IPS DF 4.7 (cell line): ENCODE data around the gene CDHR3.

ENCODE experiments used
- DNase-seq: peaks from one replicate; pipeline ENCODE4 v3.0.0-alpha.2; 2013; ENCODE audit warnings: low spot score; ENCODE audit errors: extremely low read depth

Gene CDHR3

DNA sequence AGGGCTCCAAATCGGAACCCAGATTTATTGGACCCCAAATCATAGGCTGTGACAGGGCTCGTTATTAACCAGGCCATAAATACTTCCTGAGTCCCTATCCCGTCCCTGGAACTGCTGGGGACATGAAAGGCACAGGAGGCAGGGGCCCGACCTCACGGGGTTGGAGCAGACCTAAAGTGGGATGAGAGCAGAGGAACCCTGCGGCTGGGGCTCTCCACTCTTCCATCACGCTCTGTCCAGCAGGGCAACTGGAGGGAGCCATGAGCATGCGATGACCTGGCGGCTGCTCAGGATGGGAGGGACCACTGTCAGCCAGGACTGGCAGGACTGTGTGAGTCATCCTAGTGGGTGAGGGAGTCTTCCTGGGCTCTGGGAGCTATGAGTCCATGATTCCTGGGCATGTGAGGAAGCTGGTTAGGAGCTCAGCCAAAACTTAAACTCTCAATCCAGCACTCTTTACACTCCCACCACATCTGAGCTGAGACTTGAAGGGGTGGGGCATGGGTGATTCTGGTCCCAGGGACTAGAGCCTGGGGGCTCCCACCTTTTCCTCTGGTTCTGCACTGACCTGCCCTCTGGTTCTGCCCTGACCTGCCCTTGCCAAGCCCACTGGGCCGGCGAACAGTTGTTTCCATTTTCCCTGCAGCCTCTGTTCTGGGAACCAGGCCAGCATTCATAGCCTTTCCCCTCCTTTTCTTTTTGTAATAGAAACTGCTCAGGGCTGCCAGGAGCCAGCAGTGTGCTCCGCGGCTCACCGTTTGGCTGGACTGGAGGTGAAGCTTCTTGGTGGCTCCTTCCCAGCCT is 101.9 kb downstream of the CDHR3 start:
- DNase-seq = no peak

DNA sequence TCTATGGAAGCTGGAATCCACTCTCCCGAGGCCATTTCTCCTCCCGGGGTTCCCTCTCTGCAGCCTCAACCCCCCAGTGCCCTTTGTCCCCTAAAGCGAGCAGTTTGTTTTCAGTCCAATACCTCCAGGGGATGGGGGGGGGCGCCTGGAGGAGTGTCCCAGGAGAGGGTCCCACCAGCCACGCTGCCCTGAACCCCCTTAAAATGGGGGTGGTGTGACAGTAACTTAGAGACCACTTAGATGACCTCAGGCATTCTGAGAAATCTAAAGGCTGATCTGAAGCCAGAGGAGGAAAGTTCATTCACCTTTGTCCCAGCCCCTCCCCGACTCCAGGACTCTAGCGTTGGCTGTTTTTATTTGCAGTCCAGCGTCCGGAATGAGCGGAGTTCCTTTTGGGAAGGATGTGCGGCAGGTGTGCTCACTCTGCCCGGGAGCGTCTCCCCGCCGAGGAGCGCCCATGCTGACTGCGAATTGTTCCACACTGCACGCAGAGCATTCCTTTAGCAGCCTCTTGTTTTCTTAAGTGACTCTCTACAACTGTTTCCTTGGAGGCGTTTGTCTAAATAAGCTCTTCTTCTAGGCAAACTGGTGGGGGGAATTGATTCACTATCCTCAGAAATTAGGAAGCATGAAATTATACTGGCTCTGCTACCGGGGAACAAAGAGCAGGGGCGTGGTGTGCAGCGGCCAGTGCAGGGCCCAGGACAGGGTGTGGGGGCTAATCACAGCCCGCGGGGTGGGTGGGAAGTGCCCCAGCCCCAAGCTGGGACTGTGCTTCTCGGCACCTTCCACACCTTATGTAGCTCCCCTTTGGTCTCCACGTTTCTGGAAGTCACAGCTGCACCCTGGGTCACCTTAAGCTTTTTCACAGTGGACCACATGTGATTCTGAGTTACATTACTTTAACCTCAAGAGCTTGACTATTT is 102.8 kb downstream of the CDHR3 start:
- no peak for DNase-seq

DNA sequence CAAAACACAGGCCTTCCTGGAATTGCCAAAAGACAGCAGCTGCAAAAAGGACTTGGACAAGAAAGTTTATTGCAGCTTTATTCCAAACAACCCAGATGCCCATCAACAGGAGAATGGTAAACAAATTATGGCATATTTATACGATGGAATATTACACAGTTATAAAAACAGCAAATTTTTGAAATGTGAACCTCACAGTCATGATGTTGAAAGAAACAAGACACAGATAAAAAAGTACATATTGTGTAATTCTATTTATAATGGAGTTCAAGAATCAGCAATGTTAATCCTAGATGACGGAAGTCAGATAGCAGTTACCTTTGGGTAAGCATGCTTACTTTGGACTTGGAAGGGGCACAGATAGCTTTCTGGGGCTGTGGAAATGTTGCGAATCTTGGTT is 104.6 kb downstream of the CDHR3 start:
- DNase-seq = no peak

DNA sequence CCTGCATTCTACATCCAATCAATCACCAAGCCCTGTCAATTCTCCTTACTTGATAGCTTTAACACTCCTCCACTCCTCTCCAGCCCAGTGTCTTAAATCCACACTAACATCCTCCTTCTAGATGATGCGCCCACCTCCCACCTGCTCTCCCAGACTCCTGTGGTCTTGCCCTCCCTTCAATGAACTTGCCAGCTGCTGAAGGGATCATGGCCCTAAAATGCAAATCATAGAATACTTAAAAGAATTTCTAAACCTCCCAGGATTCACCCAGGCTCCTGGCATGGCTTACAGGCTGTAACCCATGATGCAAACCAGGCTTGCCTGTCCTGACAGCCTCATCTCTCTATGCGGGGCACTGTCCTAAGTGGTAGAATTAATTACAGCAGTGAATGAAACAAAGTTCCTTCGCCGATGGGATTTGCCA is 105.5 kb downstream of the CDHR3 start:
- DNase-seq = no peak

DNA sequence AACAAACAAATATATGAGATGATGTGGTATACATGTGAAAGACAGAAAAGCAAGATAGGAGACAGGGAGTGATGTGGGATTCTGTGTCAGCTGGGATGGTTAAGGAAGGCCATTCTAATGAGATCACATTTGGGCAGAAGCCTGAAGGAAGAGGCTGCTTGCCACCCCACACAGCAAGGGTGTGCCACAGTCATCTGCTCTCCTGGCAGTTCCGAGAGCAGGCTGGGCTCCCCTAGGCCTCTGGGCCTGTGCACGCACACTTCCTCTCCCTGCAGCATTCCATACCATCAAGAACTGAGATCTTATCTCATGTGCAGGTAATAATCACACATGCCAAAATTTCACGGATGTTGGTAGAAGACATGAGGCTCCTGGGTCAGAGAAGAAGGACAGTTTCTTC is 105.9 kb downstream of the CDHR3 start:
- no peak for DNase-seq

DNA sequence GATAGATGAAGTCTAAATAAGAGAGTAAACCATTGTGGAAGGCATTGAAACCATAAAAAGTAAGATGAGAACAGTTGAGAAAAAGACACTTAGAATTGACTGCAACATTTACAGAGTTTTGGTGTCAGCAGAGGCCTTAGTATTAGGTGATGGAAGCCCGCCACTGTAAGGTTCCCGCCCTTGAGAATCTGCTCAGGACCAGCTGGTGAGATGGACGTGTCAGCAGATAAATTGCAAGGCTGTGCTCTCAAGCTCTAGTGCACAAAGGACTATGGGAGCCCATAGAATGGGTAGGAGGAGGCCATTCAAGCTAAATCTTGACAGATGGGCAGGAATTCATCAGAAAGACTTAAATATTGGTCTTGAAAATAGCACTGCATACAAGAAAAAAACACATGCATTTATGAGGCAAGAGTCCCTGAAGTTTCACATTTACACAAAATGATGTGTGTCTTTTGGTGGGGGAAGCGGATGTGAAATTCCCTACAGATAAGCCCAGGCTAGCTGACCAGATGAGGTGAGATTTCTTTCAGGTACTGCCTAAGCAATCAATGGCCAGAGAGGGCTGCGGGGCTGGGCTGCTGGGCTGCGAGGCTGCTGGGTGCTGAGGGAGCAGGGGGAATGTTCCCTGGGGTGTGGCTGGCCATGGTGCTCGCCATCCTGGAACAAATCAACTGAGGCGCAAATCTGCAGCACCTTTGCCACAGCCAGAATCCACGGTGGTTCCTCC is 106.6 kb downstream of the CDHR3 start:
- DNase-seq = no peak

DNA sequence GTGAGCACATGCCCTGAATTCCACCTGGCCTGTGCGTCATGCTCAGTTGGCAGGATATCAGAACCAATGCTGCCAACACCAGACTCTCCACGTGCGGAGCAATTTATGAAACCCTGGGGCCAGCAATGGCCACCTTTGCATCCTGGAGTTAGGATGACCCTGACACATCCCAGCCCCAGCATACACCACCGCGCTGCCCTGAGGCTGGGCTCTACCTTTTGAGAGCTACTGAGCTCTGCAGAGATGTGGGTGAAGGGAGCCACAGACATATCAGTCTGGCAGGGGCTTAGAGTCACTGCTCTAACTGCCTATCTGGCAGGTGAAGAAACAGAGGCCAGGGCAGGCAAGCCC is 107.1 kb downstream of the CDHR3 start:
- no peak for DNase-seq

DNA sequence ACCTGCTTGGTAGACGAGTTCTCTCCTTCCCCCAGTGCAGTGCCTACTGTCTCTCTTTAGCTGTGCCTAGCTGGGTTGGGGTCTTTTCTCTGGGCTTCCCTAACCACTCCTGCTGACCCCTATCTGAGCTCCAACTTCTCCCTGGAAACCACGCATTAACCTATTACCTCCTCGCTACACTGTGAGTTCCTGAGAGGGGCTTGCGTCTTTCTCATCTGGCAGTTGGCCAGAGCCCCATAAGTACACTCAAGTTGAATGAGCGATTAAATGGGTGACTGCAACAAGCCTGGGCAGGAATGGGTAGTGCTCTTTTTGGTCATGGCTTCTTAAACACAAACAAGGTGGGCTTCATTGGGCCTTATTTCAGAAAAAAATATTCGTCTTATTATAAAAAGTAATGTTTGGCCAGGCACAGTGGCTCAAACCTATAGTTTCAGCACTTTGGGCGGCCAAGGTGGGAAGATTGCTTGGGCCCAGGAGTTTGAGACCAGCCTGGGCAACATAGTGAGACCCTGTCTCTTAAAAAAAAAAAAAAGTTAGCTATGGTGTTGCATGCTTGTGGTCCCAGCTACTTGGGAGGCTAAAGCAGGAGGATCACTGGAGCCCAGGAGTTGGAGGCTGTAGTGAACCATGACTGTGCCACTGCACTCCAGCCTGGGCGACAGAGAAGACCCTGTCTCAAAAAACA is 107.6 kb downstream of the CDHR3 start:
- no peak for DNase-seq

DNA sequence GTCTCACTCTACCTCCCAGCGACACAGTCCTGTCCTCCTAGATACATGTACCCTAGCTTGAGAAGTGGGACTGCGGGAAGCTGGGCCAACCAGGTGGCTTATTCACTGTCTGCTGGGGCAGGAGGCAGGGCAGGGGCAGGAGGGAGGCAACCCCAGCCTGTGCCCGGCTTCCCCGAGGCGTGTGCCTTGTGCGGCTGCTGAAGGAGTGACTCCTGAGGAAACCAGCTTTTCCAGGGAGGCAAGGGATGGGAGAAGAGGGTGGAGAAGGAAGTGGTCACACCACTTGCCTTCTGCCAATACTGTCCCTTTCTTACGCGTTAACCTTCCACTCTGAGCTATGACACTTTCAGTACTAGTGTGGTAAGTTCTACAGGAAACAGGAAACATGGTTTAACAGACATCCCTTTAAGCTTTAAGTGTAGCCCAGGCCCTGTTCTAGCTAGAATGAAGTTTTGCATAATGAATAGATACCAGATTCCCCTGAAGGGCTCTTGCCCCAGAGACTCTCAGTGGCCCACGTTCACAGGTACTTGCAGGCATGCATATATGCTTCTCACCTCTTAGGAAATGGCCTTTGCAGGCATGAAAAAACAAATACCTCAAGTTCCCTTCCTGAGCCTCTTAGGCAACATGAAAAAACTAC is 108.4 kb downstream of the CDHR3 start:
- DNase-seq = no peak

DNA sequence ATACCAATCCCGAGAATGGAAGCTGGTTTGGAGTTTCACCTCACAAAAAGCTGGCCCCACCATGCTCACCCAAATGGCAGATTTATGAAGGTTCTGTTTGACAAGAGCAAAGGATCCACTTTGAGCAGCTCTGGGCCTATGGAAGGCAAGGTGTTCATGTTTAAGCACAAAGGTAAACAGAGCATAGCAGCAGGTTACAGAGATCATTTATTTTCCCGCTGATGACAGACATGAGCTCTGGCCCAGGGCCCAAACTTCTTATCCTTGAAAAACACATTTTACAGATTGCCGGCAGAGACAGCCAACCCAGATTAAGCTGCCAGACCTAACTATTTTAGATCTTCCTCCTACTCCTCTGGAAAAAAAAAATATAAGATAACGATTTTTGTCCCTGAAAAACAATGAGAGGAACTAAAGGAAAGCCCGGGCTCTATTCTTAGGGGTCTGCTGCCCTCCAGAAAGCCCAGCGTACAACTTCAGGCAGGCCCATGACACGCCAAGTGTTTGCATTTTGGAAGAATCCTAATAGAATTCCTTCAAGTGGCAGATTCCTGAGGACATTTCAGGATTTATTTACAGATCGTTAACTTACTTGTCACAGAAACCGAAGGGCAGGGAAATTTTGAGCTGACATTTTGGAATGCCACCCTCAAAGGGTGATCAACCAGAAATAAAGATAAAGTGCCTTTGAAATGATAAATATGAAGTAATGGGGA is 109.1 kb downstream of the CDHR3 start:
- DNase-seq = no peak

DNA sequence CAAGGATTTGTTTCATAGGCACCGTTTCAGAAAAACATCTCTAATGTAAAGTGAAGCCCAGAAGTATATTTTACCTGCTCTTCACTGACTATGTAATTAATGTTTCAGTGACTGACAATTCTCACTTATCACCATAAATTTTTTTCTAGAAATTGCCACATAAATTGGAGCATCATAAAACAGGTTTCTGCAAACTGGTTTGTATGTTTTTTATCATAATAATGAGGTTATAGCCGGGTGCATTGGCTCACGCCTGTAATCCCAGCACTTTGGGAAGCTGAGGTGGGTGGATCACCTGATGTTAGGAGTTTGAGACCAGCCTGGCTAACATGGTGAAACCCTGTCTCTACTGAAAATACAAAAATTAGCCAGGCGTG is 109.6 kb downstream of the CDHR3 start:
- DNase-seq = no peak

DNA sequence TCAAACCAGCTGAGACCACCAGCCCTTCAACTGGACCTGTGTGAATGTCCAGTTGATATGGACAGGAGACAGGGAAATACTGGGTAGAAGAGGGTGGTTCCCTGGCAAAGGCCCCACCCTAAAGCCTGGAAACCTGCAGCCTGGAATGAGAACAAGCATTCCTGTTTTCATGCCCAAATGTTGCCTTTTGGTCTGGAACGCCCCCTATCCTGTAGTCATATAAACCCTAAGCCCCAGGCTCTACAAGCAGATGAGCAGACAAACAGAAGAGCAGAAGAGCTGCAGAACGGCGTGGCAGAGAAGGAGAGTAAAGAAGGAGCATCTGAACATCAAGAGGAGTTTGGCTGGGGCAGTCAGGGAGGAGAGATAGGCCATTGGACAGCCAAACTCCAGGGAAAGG is 110.6 kb downstream of the CDHR3 start:
- DNase-seq = no peak

DNA sequence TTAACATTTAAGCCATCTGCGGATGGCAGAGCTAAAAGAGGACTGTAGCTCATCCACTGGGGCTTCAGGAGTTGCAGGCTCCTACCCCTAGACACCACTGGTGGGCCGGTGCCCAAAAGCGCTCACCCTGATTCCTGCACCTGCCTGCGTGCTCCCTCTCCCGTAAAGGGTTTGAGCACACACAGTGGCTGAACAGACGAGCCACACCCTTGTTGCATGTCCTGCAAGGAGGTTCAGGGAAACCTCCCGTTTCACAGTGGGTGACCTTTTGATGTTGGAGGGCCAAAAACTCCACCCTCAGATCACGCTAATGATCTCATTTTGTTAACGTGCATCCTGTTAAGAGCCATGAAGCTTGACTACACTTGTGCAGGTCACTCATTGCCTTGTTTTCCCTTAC is 111.2 kb downstream of the CDHR3 start:
- no peak for DNase-seq

DNA sequence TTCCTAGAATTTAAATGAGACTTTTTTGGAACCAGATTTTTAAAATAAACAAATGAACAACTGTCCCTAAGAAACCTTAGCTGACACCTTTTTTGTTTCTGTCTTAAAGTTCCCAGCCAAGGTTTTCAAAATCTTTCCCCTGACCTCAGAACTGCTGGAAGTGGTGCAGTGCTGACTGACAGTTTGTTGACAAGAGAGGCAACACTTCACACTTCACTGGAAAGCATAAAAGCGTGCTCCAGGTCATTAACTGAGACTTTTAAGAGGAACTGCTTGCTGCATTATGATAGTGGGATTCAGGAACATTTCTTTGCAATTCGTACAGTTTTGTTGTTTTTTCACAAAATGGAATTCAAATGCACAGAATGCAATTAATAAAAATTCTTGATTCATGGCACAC is 112.9 kb downstream of the CDHR3 start:
- DNase-seq = no peak

DNA sequence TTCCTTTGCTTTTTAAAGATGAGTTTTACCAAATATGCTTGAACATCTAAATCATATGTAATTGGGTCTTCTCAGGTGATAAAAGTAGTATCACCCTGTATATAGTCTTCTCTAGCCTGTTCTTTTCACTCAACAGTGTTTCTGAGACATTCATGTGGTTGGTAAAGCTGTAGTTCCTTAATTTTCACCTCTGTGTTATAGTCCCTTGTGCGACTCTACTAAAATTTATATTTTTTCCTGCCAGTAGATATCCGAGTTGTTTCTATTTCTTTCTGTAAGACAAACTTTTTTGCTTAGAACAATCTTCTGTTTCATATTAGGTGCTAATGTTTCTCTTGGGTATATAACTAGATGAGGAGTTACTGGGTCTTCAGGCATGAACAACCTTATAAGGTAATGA is 113.5 kb downstream of the CDHR3 start:
- DNase-seq = no peak

DNA sequence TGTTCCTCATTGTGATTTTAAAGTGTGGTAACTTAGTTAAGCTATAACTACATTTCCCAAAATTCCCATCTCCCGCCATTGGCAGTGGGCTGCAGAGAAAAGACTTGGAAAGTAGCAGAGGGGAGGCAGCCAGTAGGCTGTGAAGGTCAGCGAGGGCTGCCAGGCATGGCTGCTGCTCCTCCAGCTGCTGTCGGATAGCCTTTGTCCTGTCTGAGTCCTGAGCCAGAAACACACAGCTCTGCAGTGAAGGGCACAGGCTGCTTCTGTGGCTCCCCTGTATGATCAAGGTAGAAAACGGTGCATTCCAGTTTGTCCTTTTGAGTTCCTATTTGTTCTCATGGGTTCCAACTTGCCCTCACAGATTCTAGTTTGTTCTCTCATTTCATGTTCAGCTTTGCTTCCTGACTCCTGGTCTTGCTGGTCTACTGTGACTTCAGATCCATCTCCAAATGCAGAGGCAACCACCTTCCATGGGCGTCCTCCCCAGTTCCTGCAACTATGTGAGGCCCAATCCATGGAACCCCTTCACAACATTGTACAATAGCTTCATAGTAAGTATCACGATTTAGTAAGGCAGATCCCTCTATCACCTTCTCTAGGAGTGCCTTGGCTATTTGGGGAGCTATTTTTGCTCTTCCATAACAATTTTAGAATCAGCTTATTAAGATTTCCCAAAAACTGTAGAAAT is 117.4 kb downstream of the CDHR3 start:
- no peak for DNase-seq

DNA sequence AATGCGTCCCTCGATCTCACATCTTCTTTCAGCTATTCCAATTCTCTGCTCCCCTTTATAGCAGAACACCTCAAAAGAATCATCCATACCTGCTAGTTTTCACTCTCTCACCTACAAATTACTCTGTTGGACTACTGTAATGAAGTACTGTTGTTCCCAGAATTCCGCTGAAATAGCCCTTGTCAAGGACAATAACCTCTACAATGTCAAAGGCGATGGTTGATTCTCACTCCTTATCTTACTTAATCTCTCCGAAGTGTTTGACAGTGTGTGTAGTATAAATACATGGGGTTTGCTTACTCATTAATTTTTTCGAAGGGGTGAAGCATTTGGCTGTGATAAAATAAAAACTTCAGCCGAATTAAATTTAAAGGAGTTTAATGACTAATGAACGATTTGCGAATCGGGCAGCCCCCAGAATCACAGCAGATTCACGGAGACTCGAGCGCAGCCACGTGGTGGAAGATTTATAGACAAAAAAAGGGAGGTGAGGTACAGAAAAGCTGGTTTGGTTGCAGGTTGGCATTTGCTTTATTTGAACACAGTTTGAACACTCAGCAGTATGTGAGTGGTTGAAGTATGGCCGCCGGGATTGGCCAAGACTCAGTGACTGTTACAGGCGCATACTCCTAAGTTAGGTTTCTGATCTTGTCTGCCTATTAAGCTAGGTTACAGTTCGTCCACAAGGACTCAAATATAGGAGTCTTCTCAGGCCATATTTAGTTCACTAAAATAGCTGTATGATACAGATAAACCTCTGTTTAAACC is 119.2 kb downstream of the CDHR3 start:
- DNase-seq = no peak
